ENCODE data around the gene PBX4.

Gene PBX4

DNA sequence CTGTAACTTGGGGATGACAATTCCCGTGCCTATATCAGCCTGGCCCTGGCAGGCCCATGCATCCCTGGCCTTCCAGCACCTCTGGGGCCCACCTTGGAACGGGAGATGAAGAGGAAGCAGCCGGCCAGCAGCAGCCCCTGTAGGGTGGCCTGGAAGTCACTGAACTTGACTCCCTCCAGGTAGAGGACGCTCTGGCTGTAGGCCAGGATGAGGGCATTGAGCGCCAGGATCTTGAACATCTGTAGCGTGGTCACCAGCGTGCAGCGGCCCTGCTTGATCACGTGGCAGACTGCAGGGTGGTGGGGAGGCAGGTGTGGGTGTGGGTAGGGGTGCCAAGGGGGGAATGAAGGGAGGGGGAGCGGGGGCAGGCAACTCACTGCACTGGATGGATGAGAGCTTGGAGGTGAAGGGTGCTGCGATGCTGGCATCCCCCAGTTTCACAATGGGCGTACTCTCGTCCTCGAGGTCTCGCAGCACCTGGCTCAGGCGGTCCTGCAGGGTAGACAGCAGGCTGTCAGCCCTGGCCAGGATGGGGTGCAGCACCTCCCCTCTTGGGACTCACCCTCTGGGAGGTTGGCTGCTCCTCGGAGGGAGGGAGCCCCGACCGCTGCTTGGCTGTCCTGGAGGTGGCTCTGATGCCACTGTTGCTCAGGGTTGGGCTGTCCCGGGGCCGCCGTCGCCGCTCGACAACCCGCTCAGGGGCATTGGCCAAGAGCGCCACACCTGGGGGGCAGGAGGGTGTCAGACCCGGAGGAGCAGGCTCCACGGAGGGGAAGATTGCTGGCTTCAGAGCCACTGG lies 28.7 kb upstream of the PBX4 start:
- no peaks in the 10 kb centered on the region for H3K27me3 ChIP-seq (ENCODE audit: low read depth, low read length)
- H3K9me3 ChIP-seq (ENCODE audit: control insufficient read depth in 1 of 2, low read length in 2 of 2), result no peaks in the 10 kb centered on the region
- H3K36me3 ChIP-seq (ENCODE audit: control insufficient read depth in 1 of 2, insufficient read depth in 2 of 2, low read length in 2 of 2), result peaks cover 37 to 67% of the 10 kb centered on the region in 2 donors
- no peak overlapping the region for H3K4me3 ChIP-seq (ENCODE audit: low read depth in 1 of 2, low read length in 2 of 2)
- H3K4me1 ChIP-seq (ENCODE audit: control insufficient read depth in 1 of 2, insufficient read depth in 2 of 2, low read length in 2 of 2), result peaks cover 0 to 7% of the 10 kb centered on the region in 2 donors
- H3K27ac ChIP-seq (ENCODE audit: low read length), result no peak overlapping the region

DNA sequence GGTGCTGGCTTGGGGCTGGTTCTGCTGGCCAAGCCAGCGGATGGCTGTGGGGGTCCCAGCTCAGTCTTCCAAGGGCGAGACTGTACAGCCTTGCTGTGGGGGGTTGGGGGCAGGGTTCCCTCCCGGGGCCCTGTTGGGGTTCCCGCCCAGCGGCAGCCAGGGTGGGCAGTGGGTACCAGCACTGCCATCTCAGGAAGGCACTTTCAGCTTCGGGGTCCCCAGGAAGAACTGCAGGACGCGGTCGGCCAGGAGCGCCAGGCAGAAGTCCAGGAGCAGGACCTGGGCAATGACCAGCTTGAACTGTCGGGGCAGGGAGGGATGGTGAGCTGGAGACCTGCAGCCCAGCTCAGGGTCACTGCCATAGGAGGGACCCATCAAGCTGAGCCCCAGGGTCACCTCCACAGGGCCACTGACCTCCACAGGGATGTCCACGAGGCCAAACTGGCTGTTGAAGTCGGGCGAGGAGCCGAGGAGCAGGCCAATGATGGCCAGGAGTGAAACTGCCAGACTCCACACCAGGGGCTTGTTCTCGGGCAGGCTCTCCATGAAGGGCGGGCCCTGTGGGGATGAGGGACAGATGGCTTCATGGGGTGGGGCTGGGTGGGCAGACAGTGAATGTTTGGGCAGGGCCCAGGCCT lies 26.9 kb upstream of the PBX4 start:
- H3K27ac ChIP-seq (ENCODE audit: low read length), result no peak overlapping the region
- peaks cover 0 to 7% of the 10 kb centered on the region in 2 donors for H3K4me1 ChIP-seq (ENCODE audit: control insufficient read depth in 1 of 2, insufficient read depth in 2 of 2, low read length in 2 of 2)
- peaks cover 20 to 48% of the 10 kb centered on the region in 2 donors for H3K36me3 ChIP-seq (ENCODE audit: control insufficient read depth in 1 of 2, insufficient read depth in 2 of 2, low read length in 2 of 2)
- no peaks in the 10 kb centered on the region for H3K27me3 ChIP-seq (ENCODE audit: low read depth, low read length)
- H3K9me3 ChIP-seq (ENCODE audit: control insufficient read depth in 1 of 2, low read length in 2 of 2), result no peaks in the 10 kb centered on the region
- H3K4me3 ChIP-seq (ENCODE audit: low read depth in 1 of 2, low read length in 2 of 2), result no peak overlapping the region

DNA sequence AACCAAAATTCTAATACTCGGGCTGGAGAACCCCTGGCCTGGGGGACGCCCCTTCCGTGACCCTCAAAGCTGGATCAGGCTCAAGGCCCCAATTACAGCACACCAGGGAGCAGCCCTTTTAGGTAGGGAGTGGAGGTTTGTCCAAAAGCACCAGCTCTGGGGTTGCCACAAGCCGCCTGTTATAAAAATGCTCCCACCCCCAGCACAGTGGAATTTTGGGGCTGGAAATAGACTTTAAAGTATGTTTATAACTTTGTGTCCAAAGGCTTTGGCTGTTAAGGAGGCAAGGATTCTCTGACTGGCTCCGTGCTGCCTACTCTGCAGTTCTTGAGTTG lies 25.5 kb upstream of the PBX4 start:
- Histone ChIP-seq H3K9me3 (ENCODE audit: control insufficient read depth in 1 of 2, low read length in 2 of 2) (no peaks in the 10 kb centered on the region), H3K27me3 (ENCODE audit: low read depth, low read length) (no peaks in the 10 kb centered on the region), H3K27ac (ENCODE audit: low read length) (no peak overlapping the region), H3K36me3 (ENCODE audit: control insufficient read depth in 1 of 2, insufficient read depth in 2 of 2, low read length in 2 of 2) (peaks cover 13 to 35% of the 10 kb centered on the region in 2 donors), H3K4me3 (ENCODE audit: low read depth in 1 of 2, low read length in 2 of 2) (peak overlapping the region; percentile 77 to 84), H3K4me1 (ENCODE audit: control insufficient read depth in 1 of 2, insufficient read depth in 2 of 2, low read length in 2 of 2) (peaks cover 0 to 7% of the 10 kb centered on the region in 2 donors)

DNA sequence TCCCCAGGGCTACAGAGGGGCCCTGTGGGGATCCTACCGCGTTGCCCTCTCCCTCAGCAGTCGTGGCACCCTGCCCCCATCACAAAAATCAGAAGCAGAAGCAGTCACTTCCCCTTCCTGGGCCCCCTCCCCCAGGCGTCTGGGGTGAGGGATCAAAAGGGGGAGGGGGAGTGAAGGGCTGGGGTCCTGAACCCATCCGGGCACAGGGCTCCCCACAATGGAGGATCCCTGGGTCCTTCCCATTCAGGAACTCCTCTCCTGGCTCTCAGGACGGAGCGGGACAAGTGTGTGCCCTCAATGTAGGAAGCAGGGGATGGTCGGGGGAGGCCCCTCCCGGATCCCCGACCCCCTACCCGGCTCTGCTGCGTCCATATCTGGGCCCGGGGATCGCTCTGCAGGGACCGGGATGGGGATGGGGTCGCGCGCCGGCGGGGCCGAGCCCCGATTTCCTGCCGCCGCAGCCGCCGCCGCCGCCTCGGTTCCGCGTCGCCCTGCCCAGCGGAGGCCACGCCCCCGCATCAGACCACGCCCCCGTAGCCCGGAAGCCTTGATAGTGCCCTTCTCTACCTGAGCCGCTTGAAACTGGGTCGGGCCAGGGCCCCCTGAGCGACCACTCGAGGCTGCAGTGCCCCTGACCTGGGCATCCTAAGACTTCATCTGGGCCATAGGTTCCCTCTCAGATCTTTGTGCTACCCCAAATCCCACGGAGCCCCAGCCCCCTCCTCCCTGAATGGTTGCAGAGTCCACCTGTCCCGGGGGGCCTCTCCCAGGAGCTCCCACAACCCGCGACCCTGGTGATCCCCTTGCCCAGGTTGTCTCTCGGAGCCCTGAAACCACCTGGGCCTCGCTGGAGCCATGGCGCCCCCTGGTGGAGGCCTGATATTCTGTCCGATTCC lies 24.9 kb upstream of the PBX4 start, which contains the start of gene GMIP:
Gene GMIP (minus strand): TSS at position 500 of the 896 bp plus-strand sequence. CDS start 128 bp downstream, at position 372.
- Histone ChIP-seq H3K27ac (ENCODE audit: low read length) (peak within 1 kb of the TSS; percentile 63), H3K4me1 (ENCODE audit: control insufficient read depth in 1 of 2, insufficient read depth in 2 of 2, low read length in 2 of 2) (peaks cover 0 to 7% of the 10 kb centered on the region in 2 donors), H3K27me3 (ENCODE audit: low read depth, low read length) (no peaks in the 10 kb centered on the region), H3K9me3 (ENCODE audit: control insufficient read depth in 1 of 2, low read length in 2 of 2) (no peaks in the 10 kb centered on the region), H3K36me3 (ENCODE audit: control insufficient read depth in 1 of 2, insufficient read depth in 2 of 2, low read length in 2 of 2) (peaks cover 13 to 34% of the 10 kb centered on the region in 2 donors), H3K4me3 (ENCODE audit: low read depth in 1 of 2, low read length in 2 of 2) (peak within 1 kb of the TSS; percentile 77 to 84)

DNA sequence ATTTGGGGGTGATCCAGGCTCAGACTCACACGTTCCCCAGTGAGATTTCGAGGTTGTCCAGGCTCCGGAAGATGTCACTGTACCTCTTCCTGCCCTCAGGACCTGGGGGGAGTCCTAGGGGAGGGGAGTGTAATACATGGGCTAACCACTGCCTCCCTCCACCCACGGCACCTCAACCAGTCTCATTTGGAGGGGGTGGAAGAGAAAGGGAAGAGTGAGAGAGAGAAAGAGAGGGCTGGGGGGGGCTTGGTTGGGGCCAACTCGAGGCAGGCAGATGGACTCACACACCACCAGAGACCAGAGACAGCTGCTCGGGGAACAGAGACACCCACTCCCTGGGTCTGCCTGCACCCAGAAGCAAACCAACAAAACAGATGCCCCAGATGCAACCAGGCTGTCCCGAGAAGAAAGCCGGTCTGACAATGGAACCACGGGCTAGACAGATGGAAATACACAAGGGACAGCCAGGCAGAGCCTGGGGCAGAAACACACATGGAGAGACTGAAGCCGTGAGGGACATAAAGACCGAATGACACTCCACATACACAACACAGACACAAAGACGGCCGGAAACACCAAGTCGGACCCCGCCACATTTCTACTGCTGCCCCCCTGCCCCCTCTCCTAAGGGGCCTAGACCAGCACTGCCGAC lies 24.1 kb upstream of the PBX4 start:
- H3K4me3 ChIP-seq (ENCODE audit: low read depth in 1 of 2, low read length in 2 of 2), result peak overlapping the region; percentile 77 to 84
- H3K9me3 ChIP-seq (ENCODE audit: control insufficient read depth in 1 of 2, low read length in 2 of 2), result no peaks in the 10 kb centered on the region
- peaks cover 0 to 7% of the 10 kb centered on the region in 2 donors for H3K4me1 ChIP-seq (ENCODE audit: control insufficient read depth in 1 of 2, insufficient read depth in 2 of 2, low read length in 2 of 2)
- H3K27me3 ChIP-seq (ENCODE audit: low read depth, low read length), result no peaks in the 10 kb centered on the region
- H3K36me3 ChIP-seq (ENCODE audit: control insufficient read depth in 1 of 2, insufficient read depth in 2 of 2, low read length in 2 of 2), result peaks cover 10 to 27% of the 10 kb centered on the region in 2 donors
- peak overlapping the region; percentile 63 for H3K27ac ChIP-seq (ENCODE audit: low read length)

DNA sequence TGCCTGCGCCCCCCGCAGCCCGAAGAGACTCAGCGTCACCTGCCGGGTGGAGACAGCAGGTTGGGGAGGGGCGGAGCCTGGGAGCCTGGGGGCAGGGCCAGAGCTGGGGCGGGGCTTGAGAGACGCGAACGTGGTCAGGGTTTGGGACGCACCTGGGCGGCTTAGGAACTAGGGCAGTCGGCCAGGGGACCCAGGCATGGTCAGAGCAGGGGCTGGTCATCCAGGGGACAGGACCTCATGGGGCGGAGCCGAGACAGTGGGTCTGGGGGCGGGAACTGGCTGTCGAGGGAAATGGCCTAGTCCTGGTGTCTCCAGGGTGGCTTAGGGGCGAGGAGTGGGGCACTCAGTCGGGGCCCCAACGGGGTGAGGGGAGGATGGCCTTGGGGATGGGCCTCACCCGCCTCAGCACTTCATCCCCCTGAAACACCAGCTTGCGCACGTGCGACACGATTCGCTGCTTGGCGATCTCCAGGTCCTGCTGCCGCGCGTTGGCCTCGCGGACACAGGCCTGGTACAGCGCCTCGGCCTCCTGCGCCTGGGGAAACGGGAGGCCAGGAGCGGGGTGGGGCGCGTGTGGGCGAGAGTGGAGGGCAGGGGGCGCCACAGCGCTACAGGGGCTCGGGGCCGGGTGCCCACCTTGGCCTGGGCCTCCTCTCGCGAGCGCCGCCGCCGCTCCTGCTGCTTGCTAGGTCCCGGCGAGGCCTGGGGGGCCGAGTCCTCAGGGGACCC lies 19.2 kb upstream of the PBX4 start:
- no peak overlapping the region for H3K4me3 ChIP-seq (ENCODE audit: low read depth in 1 of 2, low read length in 2 of 2)
- peaks cover 20 to 28% of the 10 kb centered on the region in 2 donors for H3K36me3 ChIP-seq (ENCODE audit: control insufficient read depth in 1 of 2, insufficient read depth in 2 of 2, low read length in 2 of 2)
- H3K9me3 ChIP-seq (ENCODE audit: control insufficient read depth in 1 of 2, low read length in 2 of 2), result no peaks in the 10 kb centered on the region
- H3K27ac ChIP-seq (ENCODE audit: low read length), result no peak overlapping the region
- H3K27me3 ChIP-seq (ENCODE audit: low read depth, low read length), result no peaks in the 10 kb centered on the region
- no peaks in the 10 kb centered on the region for H3K4me1 ChIP-seq (ENCODE audit: control insufficient read depth in 1 of 2, insufficient read depth in 2 of 2, low read length in 2 of 2)

DNA sequence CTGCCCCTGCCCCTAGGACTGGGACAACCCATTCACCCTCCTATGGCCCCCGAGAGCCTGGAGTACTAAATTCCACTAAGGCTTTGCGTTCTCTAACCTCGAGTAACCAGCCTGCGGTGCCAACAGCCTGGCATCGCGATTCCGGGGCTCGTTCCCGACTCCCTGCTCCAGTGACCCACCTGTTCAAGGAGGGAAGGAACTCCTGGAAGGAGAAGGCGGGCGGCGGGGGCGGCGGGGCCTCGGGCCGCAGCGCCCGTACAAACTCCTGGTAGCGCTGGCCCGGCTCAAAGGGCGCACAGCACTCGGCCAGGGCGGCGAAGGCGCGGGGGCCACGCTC lies 18.7 kb upstream of the PBX4 start:
- no peak overlapping the region for H3K4me3 ChIP-seq (ENCODE audit: low read depth in 1 of 2, low read length in 2 of 2)
- peaks cover 20 to 28% of the 10 kb centered on the region in 2 donors for H3K36me3 ChIP-seq (ENCODE audit: control insufficient read depth in 1 of 2, insufficient read depth in 2 of 2, low read length in 2 of 2)
- H3K4me1 ChIP-seq (ENCODE audit: control insufficient read depth in 1 of 2, insufficient read depth in 2 of 2, low read length in 2 of 2), result no peaks in the 10 kb centered on the region
- H3K27me3 ChIP-seq (ENCODE audit: low read depth, low read length), result no peaks in the 10 kb centered on the region
- no peak overlapping the region for H3K27ac ChIP-seq (ENCODE audit: low read length)
- H3K9me3 ChIP-seq (ENCODE audit: control insufficient read depth in 1 of 2, low read length in 2 of 2), result no peaks in the 10 kb centered on the region

DNA sequence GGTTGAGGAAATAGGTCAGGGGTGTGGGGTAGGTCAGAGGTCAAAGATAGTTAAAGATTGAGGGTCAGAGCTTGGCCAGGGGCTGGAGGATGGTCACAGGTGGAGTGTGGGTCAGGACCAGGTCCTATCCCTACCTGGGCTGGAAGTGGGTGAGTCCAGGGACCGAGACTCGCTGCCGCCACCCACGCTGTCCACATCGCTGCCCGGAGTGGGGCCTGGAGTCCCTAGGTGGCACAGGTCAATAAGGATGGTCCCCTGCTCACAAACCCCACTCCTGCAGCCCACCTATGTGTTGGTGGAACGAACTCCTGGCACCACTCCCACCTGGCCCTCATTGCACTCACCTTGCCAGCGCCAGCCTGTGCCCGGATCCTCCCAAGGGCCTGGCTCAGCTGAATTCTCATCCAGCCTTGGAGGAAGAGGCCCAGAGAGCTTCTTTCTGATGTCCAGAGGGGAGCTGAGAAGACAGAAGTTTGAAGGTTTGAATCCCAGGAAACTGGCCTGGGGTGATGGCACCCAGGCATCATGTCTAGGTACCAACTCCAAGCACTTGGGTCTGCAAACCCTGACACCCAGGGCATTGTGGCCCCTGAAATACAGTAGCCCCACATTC lies 18.2 kb upstream of the PBX4 start:
- Histone ChIP-seq H3K4me3 (ENCODE audit: low read depth in 1 of 2, low read length in 2 of 2) (no peak overlapping the region), H3K27ac (ENCODE audit: low read length) (no peak overlapping the region), H3K9me3 (ENCODE audit: control insufficient read depth in 1 of 2, low read length in 2 of 2) (no peaks in the 10 kb centered on the region), H3K27me3 (ENCODE audit: low read depth, low read length) (no peaks in the 10 kb centered on the region), H3K36me3 (ENCODE audit: control insufficient read depth in 1 of 2, insufficient read depth in 2 of 2, low read length in 2 of 2) (peaks cover 20 to 28% of the 10 kb centered on the region in 2 donors), H3K4me1 (ENCODE audit: control insufficient read depth in 1 of 2, insufficient read depth in 2 of 2, low read length in 2 of 2) (no peaks in the 10 kb centered on the region)

DNA sequence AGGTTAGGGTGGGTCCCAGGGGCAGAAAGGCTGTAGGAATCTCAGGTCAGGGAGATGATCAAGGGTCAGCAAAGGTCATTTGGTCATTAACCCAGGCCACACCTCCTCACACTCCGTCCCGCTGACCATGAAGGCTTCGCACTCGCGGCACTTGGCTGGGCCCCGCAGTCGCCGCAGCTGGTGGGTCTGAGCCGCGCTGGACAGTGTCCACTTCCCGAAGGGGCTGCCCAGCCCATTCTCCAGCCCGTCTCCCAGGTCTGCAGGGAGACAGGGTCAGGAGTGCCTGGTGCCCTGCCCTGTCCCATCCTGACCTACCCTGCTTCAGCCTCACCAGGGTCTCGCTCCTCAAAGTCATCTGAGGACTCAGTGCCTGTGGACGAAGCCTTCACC lies 16.8 kb upstream of the PBX4 start:
- no peaks in the 10 kb centered on the region for H3K9me3 ChIP-seq (ENCODE audit: control insufficient read depth in 1 of 2, low read length in 2 of 2)
- H3K4me3 ChIP-seq (ENCODE audit: low read depth in 1 of 2, low read length in 2 of 2), result no peak overlapping the region
- H3K4me1 ChIP-seq (ENCODE audit: control insufficient read depth in 1 of 2, insufficient read depth in 2 of 2, low read length in 2 of 2), result no peaks in the 10 kb centered on the region
- peaks cover 20 to 28% of the 10 kb centered on the region in 2 donors for H3K36me3 ChIP-seq (ENCODE audit: control insufficient read depth in 1 of 2, insufficient read depth in 2 of 2, low read length in 2 of 2)
- H3K27ac ChIP-seq (ENCODE audit: low read length), result no peak overlapping the region
- H3K27me3 ChIP-seq (ENCODE audit: low read depth, low read length), result no peaks in the 10 kb centered on the region
